Astrocyte of the spinal cord (primary cell): Measurements from ENCODE around the gene SHB.

Experiments
- DNase-seq: peaks from one replicate; pipeline ENCODE4 v3.0.0; 2011; ENCODE audit warnings: low read depth, low spot score
- H3K4me3 ChIP-seq: 2 replicates; pipeline ENCODE4 v1.5.1; 2011; ENCODE audit warnings: low read depth, mild to moderate bottlenecking, low read length, moderate library complexity
- in situ Hi-C: cut with HindIII; loops from 2 replicates; pipeline ENCODE4 v1.10.0; 2017; ENCODE audit warnings: low sequenced_read_pairs
- TF ChIP-seq, protein P1 (sequence below): IDR thresholded peaks from 2 replicates; pipeline ENCODE4 v1.5.1; 2012; ENCODE audit warnings: low read depth, mild to moderate bottlenecking, low read length, inconsistent platforms

SHB gene

GRCh38 chr9:38003230-38003629 lies 65.8 kb downstream of the SHB start:
- TF ChIP-seq, protein P1, sequence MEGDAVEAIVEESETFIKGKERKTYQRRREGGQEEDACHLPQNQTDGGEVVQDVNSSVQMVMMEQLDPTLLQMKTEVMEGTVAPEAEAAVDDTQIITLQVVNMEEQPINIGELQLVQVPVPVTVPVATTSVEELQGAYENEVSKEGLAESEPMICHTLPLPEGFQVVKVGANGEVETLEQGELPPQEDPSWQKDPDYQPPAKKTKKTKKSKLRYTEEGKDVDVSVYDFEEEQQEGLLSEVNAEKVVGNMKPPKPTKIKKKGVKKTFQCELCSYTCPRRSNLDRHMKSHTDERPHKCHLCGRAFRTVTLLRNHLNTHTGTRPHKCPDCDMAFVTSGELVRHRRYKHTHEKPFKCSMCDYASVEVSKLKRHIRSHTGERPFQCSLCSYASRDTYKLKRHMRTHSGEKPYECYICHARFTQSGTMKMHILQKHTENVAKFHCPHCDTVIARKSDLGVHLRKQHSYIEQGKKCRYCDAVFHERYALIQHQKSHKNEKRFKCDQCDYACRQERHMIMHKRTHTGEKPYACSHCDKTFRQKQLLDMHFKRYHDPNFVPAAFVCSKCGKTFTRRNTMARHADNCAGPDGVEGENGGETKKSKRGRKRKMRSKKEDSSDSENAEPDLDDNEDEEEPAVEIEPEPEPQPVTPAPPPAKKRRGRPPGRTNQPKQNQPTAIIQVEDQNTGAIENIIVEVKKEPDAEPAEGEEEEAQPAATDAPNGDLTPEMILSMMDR: no peak
- H3K4me3 ChIP-seq: no peak overlapping the region
- DNase-seq: no peak
- in situ Hi-C loops: no loop called here

DNA sequence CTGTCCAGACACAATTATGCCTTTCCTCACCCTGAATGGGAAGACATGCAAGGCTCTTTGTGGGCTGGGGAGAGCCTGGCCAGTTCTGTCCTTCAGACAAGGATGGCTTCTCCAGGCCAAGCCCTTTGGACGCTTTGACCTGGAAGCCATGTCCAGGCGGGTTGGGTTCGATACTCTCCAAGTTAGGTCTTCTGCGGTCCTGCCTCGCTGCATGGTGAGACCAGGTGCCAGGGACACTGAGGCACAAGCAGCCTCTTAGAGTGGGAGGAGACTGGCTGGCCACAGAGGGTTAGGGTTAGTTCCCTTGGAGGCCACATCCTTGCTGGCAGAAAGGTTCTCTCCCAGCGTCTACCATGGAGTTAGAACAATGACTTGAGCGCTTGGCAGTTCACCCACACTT lies 67.6 kb downstream of the SHB start:
- no peak overlapping the region for H3K4me3 ChIP-seq
- in situ Hi-C loops: no loop called here
- TF ChIP-seq, protein P1: no peak
- no peak for DNase-seq

DNA sequence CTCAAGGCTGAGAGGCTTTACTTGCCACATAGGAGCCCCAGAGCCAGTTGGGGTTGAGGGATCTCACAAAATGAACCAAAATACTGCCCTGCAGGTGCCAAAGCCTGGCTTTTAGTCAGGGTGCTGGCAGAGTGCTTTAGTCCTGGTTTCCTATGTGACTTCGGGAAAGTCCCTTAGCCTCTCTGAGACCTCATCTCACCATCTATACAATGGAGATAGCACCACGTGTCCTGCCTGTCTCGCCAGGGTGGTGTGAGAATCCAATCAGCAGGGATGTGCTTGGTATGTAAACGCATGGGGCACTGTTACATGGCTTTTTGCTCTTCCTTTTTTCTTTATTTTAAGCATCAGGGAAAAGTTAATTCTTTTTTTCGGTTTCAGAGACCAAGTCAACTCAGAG lies 68.3 kb downstream of the SHB start:
- in situ Hi-C loops: no loop called here
- no peak for DNase-seq
- H3K4me3 ChIP-seq: no peak overlapping the region
- TF ChIP-seq, protein P1: no peak

GRCh38 chr9:38000332-38000731 lies 68.7 kb downstream of the SHB start:
- in situ Hi-C loops: no loop called here
- TF ChIP-seq, protein P1: peak; percentile 19
- no peak overlapping the region for H3K4me3 ChIP-seq
- no peak for DNase-seq

DNA sequence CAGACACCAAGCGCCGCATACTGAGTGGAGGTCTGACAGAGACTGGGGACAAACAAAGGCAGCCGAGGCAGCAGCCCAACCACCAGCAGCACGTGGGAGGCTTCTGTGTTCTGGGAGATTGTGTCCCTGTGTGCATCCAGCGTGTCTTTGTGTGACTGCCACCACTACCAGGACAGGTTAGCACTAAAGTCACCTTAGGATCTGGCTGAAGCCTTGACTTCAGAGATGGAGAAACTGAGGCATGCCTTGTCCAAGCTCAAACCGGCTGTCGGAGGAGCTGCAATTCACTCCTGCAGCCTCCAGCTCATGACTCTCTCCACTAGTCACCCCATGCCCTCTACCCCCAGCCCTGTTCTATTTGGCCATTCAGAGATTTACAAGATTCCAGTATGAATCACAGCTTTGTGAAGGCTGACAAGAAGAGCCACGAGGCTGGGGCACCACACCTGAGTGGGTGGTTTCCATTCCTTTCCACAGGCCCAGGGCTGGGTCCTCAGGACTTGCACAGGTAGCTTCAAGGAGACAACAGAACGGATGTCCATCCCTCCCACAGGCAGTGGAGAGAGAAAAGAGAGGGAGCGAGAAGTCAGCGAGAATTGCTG lies 69.3 kb downstream of the SHB start:
- DNase-seq: no peak
- TF ChIP-seq, protein P1: no peak
- in situ Hi-C loops: no loop called here
- H3K4me3 ChIP-seq: no peak overlapping the region

DNA sequence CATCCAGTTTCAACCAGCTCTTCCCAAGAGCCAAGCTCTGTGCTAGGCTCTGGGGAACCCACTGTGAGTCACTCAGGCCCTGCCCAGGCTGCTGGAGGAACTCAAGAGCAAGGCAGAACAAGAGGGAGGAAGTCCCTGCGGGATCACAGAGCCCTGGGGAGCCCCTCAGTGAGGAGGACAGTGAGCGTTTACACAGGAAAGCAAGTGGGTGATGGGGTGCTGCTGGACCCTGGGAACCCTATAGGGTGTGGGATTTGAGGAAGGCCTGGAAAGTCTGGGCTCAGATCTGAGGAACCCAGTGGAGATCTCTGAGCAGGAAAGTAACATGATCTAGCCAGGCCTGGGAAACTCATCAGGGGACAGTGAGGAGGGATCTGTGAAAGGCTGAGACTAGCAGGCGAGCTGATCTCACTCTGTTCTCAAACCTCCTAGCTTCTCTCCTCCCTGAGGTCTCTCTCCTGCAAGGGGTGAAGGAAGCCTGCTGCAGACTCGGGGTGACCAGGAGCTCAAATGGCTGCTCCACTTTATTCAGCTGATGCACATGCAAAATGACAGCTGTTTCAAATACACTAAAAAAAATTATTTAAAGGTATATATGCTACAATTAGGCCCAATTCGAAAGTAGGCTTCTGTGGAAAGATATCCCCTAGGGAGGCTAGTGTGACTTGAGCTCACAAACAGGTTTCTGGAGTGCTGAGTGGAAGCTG lies 70.0 kb downstream of the SHB start:
- in situ Hi-C loops: no loop called here
- H3K4me3 ChIP-seq: no peak overlapping the region
- DNase-seq: peak; percentile 75
- TF ChIP-seq, protein P1: no peak
